Prostate gland (tissue), 2 donors: ENCODE data around the gene MAP3K19. TPM values are rescaled to one million over a fixed set of nuclear protein-coding genes. Genes with fewer than 3 reads are reported as not detected.
"Not testable (repeated sequence)": the region's sequence is repeated elsewhere in the genome, so short reads cannot be mapped to it uniquely, and the experiment has no call there.

ENCODE experiments used
- DNase-seq: peaks from one replicate; pipeline ENCODE4 v3.0.0-alpha.2; 2019; ENCODE audit warnings: low spot score
- H3K27ac ChIP-seq, 2 donors: fragments of 200-600 bp; sonication (generic); 2 replicates each; pipeline ENCODE4 v1.5.1; 2017 to 2019
- H3K27me3 ChIP-seq: fragments of 200-600 bp; sonication (generic); replicated peaks from 2 replicates; pipeline ENCODE4 v1.5.1; 2019; ENCODE audit not compliant: insufficient read depth
- H3K36me3 ChIP-seq, 2 donors: fragments of 200-600 bp; sonication (generic); 1 replicate in 1 of 2; 2 replicates in 1 of 2; pipeline versions ENCODE4 v1.5.1 to v1.8.1; 2017 to 2019
- H3K4me1 ChIP-seq: fragments of 200-600 bp; sonication (generic); replicated peaks from 2 replicates; pipeline ENCODE4 v1.5.1; 2019
- H3K4me3 ChIP-seq, 2 donors: fragments of 200-600 bp; sonication (generic); 2 replicates each; pipeline ENCODE4 v1.5.1; 2017 to 2019
- H3K9me3 ChIP-seq: fragments of 200-600 bp; sonication (generic); 2 replicates; pipeline ENCODE4 v1.5.1; 2017
- POLR2A ChIP-seq: fragments of 450-650 bp; IDR thresholded peaks from one replicate; pipeline ENCODE4 v1.6.1; 2016; ENCODE audit warnings: antibody characterized with exemption, mild to moderate bottlenecking
- POLR2AphosphoS5 ChIP-seq: sonication (generic); formaldehyde crosslinking; IDR thresholded peaks from one replicate; pipeline ENCODE4 v1.6.1; 2017; ENCODE audit warnings: antibody characterized with exemption
- WGBS: methylation state at CpG from one replicate; pipeline ENCODE4 v1.1.5; 2018; 5-methylcytosine and 5-hydroxymethylcytosine counted together
- intact Hi-C: fragments of 100-400 bp; cut with DNase I; formaldehyde crosslinking; loops from one replicate; pipeline ENCODE4 v1.14.2; 2022
- total RNA-seq, 2 donors: library from RNA; depleted of rRNA; stranded (reverse); fragments of >200 nt; gene quantifications; one replicate each; pipeline ENCODE4 v1.1.0, GENCODE V29; 2016
- TF ChIP-seq, protein P1 (sequence below), 4 experiments: fragments of 200-600 bp in 2 of 4; fragments of 450-650 bp in 2 of 4; sonication (generic) in 2 of 4; IDR thresholded peaks; 1 replicate in 3 of 4; 2 replicates in 1 of 4; pipeline ENCODE4 v1.5.1; 2016 to 2019; ENCODE audit warnings: antibody characterized with exemption in 4 of 4, mild to moderate bottlenecking in 2 of 4, moderate library complexity in 2 of 4

Gene MAP3K19
- total RNA-seq, 2 donors from 2014 or later: 2.7 TPM; not detected in 1

DNA sequence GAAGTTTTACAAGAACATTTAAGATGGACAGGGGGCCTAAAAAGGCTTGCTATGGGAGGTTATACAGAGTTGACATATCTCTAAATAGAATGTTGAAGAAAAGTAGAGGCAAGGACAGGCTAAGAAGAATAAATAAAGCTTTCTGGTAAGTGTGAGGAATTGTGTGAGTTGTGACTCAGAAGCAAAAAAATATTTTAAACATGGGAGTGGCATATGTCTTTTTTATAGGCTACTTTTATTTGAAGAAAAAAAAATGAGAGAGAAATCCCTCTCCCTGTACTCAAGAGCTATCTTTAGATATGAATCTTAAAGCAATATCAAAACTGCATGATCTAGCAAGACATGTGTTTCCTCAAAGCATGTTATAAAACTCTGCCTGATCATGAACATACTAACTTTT, 45.9 kb upstream of the MAP3K19 start:
- H3K4me1 ChIP-seq: no peaks in the 10 kb centered on the region
- H3K27me3 ChIP-seq: no peaks in the 10 kb centered on the region
- no peak for TF ChIP-seq POLR2A
- TF ChIP-seq, protein P1, sequence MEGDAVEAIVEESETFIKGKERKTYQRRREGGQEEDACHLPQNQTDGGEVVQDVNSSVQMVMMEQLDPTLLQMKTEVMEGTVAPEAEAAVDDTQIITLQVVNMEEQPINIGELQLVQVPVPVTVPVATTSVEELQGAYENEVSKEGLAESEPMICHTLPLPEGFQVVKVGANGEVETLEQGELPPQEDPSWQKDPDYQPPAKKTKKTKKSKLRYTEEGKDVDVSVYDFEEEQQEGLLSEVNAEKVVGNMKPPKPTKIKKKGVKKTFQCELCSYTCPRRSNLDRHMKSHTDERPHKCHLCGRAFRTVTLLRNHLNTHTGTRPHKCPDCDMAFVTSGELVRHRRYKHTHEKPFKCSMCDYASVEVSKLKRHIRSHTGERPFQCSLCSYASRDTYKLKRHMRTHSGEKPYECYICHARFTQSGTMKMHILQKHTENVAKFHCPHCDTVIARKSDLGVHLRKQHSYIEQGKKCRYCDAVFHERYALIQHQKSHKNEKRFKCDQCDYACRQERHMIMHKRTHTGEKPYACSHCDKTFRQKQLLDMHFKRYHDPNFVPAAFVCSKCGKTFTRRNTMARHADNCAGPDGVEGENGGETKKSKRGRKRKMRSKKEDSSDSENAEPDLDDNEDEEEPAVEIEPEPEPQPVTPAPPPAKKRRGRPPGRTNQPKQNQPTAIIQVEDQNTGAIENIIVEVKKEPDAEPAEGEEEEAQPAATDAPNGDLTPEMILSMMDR (IDR thresholded peaks at IDR 0.05): no peak
- no peak for TF ChIP-seq POLR2AphosphoS5
- no peaks in the 10 kb centered on the region for H3K9me3 ChIP-seq
- intact Hi-C loops: no loop called here
- H3K27ac ChIP-seq: no peak overlapping the region
- DNase-seq: no peak
- H3K36me3 ChIP-seq: no peaks in the 10 kb centered on the region
- no peak overlapping the region for H3K4me3 ChIP-seq

DNA sequence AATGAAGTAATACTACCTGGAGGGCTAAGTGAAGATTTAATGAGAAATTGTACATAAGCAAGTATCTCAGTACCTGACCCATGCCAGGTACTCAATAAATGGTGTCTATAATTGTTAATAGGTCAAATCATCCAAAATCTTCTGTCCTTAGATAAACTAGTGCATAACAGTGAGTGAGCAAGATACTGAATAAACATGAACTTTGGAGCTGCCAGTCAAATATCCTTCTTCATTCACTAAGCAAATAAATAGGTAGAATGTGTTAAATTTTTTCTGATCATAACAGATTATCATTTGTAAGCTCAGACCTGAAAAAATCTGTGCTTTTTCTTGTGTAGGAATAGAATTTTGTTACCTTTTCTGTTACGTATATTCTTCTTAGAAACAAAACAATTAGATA, 44.4 kb upstream of the MAP3K19 start:
- Histone ChIP-seq H3K36me3 (no peaks in the 10 kb centered on the region), H3K4me3 (no peak overlapping the region), H3K4me1 (no peaks in the 10 kb centered on the region), H3K9me3 (no peaks in the 10 kb centered on the region), H3K27me3 (no peaks in the 10 kb centered on the region), H3K27ac (no peak overlapping the region)
- DNase-seq: no peak
- WGBS: 97% methylated on average over 1 of the region's 1 CpG
- intact Hi-C loops: no loop called here
- TF ChIP-seq POLR2A (no peak), POLR2AphosphoS5 (no peak)
- TF ChIP-seq, protein P1 (IDR thresholded peaks at IDR 0.05): no peak

DNA sequence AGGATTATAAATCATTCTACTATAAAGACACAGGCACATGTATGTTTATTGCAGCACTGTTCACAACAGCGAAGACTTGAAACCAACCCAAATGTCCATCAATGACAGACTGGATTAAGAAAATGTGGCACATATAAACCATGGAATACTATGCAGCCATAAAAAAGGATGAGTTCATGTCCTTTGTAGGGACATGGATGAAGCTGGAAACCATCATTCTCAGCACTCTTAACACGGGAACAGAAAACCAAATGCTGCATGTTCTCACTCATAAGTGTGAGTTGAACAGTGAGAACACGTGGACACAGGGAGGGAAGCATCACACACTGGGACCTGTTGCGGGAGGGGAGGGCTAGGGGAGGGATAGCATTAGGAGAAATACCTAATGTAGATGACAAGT, 42.4 kb upstream of the MAP3K19 start:
- H3K4me1 ChIP-seq, H3K9me3 ChIP-seq, H3K36me3 ChIP-seq, intact Hi-C loops, DNase-seq, H3K4me3 ChIP-seq, H3K27ac ChIP-seq, H3K27me3 ChIP-seq: not testable (repeated sequence)
- 96% methylated on average over 4 of the region's 4 CpGs for WGBS

DNA sequence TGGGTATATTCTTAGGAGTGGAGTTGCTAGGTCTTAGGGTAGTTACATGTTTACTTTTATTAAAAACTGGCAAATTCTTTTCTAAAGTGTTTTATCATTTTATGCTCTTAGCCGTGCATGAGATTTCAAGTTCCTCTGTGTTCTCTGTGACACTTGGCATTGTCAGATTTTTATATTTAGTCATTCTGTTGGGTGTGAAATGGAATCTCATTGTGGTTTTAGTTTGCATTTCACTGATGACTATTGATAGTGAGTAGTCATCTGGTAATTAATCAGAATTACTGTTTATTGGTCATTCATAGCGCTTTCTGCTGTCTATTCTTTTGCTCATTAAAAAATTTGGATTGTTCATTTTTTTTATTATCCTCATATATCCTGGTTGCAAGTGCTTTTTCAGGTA, 39.0 kb upstream of the MAP3K19 start:
- no peak for TF ChIP-seq POLR2AphosphoS5
- TF ChIP-seq POLR2A: no peak
- TF ChIP-seq, protein P1 (IDR thresholded peaks at IDR 0.05): no peak
- Histone ChIP-seq H3K27ac (no peak overlapping the region), H3K9me3 (no peaks in the 10 kb centered on the region), H3K27me3 (no peaks in the 10 kb centered on the region), H3K4me1 (no peaks in the 10 kb centered on the region), H3K4me3 (no peak overlapping the region), H3K36me3 (no peaks in the 10 kb centered on the region)
- DNase-seq: no peak
- 87% methylated on average over 2 of the region's 2 CpGs for WGBS
- intact Hi-C loops: no loop called here

DNA sequence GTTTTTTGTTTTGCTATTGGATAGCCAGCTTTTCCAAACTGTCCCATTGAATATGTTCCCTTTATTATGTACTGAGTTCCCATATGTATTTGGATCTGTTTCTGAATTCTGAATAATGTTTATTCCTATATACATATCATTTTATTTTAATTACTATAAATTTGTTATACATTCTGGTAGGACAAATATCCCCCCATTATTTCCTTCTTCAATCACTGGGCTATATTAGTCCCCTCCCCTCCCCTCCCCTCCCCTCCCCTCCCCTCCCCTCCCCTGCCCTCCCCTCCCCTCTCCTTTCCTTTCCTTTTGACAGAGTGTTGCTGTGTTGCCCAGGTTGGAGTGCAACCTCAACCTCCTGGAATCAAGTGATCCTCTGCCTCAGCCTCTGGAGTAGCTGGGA, 31.2 kb upstream of the MAP3K19 start:
- Histone ChIP-seq H3K36me3 (no peaks in the 10 kb centered on the region), H3K4me3 (no peak overlapping the region), H3K27ac (no peak overlapping the region), H3K4me1 (no peaks in the 10 kb centered on the region), H3K9me3 (no peaks in the 10 kb centered on the region), H3K27me3 (no peaks in the 10 kb centered on the region)
- intact Hi-C loops: no loop called here
- no peak for TF ChIP-seq POLR2AphosphoS5
- DNase-seq: no peak

DNA sequence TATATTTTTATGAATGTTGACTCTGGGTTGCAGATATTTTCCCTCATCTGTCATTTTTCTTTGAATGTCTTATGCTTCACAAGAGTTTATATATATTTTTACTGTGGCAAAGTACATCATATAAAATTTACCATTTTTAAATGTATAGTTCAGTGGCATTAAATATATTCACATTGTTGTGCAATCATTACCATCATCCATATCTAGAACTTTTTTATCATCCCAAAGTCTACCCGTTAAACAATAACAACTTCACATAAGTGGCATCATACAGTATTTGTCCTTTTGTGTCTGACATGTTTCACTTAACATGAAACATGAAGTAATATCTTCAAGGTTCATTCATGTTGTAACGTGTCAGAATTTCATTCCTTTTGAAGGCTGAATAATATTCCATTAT, 29.3 kb upstream of the MAP3K19 start:
- H3K27me3 ChIP-seq: no peaks in the 10 kb centered on the region
- no peak for DNase-seq
- H3K4me1 ChIP-seq: no peaks in the 10 kb centered on the region
- intact Hi-C loops: no loop called here
- no peak overlapping the region for H3K4me3 ChIP-seq
- WGBS: 99% methylated on average over 2 of the region's 2 CpGs
- no peaks in the 10 kb centered on the region for H3K36me3 ChIP-seq
- no peaks in the 10 kb centered on the region for H3K9me3 ChIP-seq
- no peak overlapping the region for H3K27ac ChIP-seq
- TF ChIP-seq POLR2A (no peak), POLR2AphosphoS5 (no peak)
- TF ChIP-seq, protein P1 (IDR thresholded peaks at IDR 0.05): no peak
